ENCODE results near the gene MBLAC1. TPM values are rescaled to one million over a fixed set of nuclear protein-coding genes. Genes with fewer than 3 reads are reported as not detected.

The MBLAC1 gene
- 1.5 TPM for polyA plus RNA-seq (ENCODE audit: insufficient read length)

GRCh38 chr7:100126931-100127865, at the start of gene MBLAC1:
MBLAC1 (plus strand) TSS chr7:100126967; CDS start chr7:100127396, 429 bp downstream.
- peak; percentile 94 for DNase-seq

- DNase-seq = no peak
Measured at GRCh38 chr7:100077205-100077604, 49.6 kb upstream of the MBLAC1 start.

GRCh38 chr7:100079024-100079560, 47.7 kb upstream of the MBLAC1 start:
- no peak for DNase-seq

GRCh38 chr7:100080907-100081534, 45.7 kb upstream of the MBLAC1 start:
- DNase-seq = no peak

GRCh38 chr7:100081535-100082102, 45.1 kb upstream of the MBLAC1 start, which contains the start of gene ZNF3:
ZNF3 (minus strand) TSS chr7:100081723; CDS start chr7:100077357, 4,366 bp downstream.
- peak; percentile 98 for DNase-seq

- no peak for DNase-seq
Measured at GRCh38 chr7:100082978-100083377, 43.8 kb upstream of the MBLAC1 start.

GRCh38 chr7:100085515-100085914, 41.3 kb upstream of the MBLAC1 start:
- no peak for DNase-seq

GRCh38 chr7:100087055-100087750, 39.6 kb upstream of the MBLAC1 start:
- no peak for DNase-seq

- no peak for DNase-seq
Measured at GRCh38 chr7:100088095-100088620, 38.6 kb upstream of the MBLAC1 start.

GRCh38 chr7:100088621-100089457, 37.9 kb upstream of the MBLAC1 start, which contains the start of gene COPS6:
COPS6 (plus strand) TSS chr7:100088969; CDS start chr7:100088991, 22 bp downstream.
- peak; percentile 86 for DNase-seq

GRCh38 chr7:100089458-100090196, 37.1 kb upstream of the MBLAC1 start:
- DNase-seq = no peak

- DNase-seq = no peak
Measured at GRCh38 chr7:100090527-100091410, 36.0 kb upstream of the MBLAC1 start.

GRCh38 chr7:100091411-100092181, 35.2 kb upstream of the MBLAC1 start:
- no peak for DNase-seq

- DNase-seq = no peak
Measured at GRCh38 chr7:100093054-100093453, 33.7 kb upstream of the MBLAC1 start.

- DNase-seq = no peak
Measured at GRCh38 chr7:100093498-100093897, 33.3 kb upstream of the MBLAC1 start.

- no peak for DNase-seq
Measured at GRCh38 chr7:100093925-100094486, 32.8 kb upstream of the MBLAC1 start.

GRCh38 chr7:100095289-100095688, 31.5 kb upstream of the MBLAC1 start:
- no peak for DNase-seq

- DNase-seq = no peak
Measured at GRCh38 chr7:100095704-100096103, 31.1 kb upstream of the MBLAC1 start.
